HCT116 (cell line): ENCODE measurements around the gene ADAM8. TPM values are rescaled to one million over a fixed set of nuclear protein-coding genes. Genes with fewer than 3 reads are reported as not detected.

Source experiments
- ATAC-seq: fragments of 200-7000 bp; cut with Tn5 transposase; 2 replicates; pipeline ENCODE4 v1.9.1; 2020; ENCODE audit warnings: mild to moderate bottlenecking, moderate library complexity
- BruUV-seq: library from RNA; stranded (reverse); fragments of 400-500 nt; replicated peaks from 2 replicates; lab custom pipeline; 2021; lab: Mats Ljungman, UMichigan
- CTCF ChIA-PET: fragments of 300-600 bp; sonication (Branson Sonifier 250); formaldehyde crosslinking; loops from one replicate; lab custom pipeline; 2021; ENCODE audit warnings: antibody characterized with exemption; lab: Charles Lee
- POLR2A ChIA-PET: fragments of 300-600, 350-600 bp; sonication (Branson Sonifier 250); formaldehyde crosslinking; loops from one replicate; lab custom pipeline; 2021; ENCODE audit warnings: antibody characterized with exemption; lab: Charles Lee
- RAD21 ChIA-PET, 2 experiments: fragments of 300-600 bp; sonication (Branson Sonifier 250); formaldehyde crosslinking; loops; one replicate each; lab custom pipeline; 2023; ENCODE audit warnings: low total read pairs in 2 of 2; ENCODE audit not compliant: uncharacterized antibody in 2 of 2, unreplicated experiment in 2 of 2, low non-redundant PET in 1 of 2; lab: Charles Lee
- DNase-seq: peaks from one replicate; pipeline ENCODE4 v3.0.0-alpha.2; 2010; ENCODE audit warnings: low read depth, low spot score
- H2AFZ ChIP-seq: fragments of 200-600 bp; shearing (Covaris generic), sonication (generic); 2 replicates; pipeline ENCODE4 v1.6.1; 2017; ENCODE audit warnings: low read depth, mixed run types, mixed read lengths, antibody characterized with exemption, low read length; ENCODE audit not compliant: poor library complexity, severe bottlenecking
- H3K27ac ChIP-seq: 2 replicates; pipeline ENCODE4 v1.5.1; 2012; ENCODE audit warnings: low read depth, low read length
- H3K27me3 ChIP-seq: fragments of 200-600 bp; sonication (generic); 2 replicates; pipeline ENCODE4 v1.6.1; 2016; ENCODE audit warnings: mixed run types, low read length, mixed read lengths; ENCODE audit not compliant: insufficient read depth
- H3K36me3 ChIP-seq, 2 experiments: fragments of 200-500 bp in 1 of 2; fragments of 200-600 bp in 1 of 2; sonication (Bioruptor generic) in 1 of 2; sonication (generic) in 1 of 2; 2 replicates each; pipeline versions ENCODE4 v1.5.1 to v1.6.1; 2014 to 2016; ENCODE audit warnings: low read length in 2 of 2, inconsistent platforms in 1 of 2, mixed read lengths in 1 of 2, mixed run types in 1 of 2; ENCODE audit not compliant: insufficient read depth in 2 of 2, control insufficient read depth in 1 of 2
- H3K4me1 ChIP-seq, 2 experiments: fragments of 200-600 bp in 1 of 2; sonication (generic) in 1 of 2; 2 replicates each; pipeline versions ENCODE4 v1.5.1 to v1.6.1; 2012 to 2017; ENCODE audit warnings: low read length in 2 of 2, inconsistent platforms in 1 of 2, mild to moderate bottlenecking in 1 of 2, mixed read lengths in 1 of 2, mixed run types in 1 of 2, moderate library complexity in 1 of 2; ENCODE audit not compliant: insufficient read depth in 2 of 2, control insufficient read depth in 1 of 2
- H3K4me2 ChIP-seq: fragments of 200-600 bp; sonication (generic); 2 replicates; pipeline ENCODE4 v1.6.1; 2017; ENCODE audit warnings: mixed run types, low read length, mixed read lengths
- H3K4me3 ChIP-seq, 2 experiments: fragments of 200-600 bp in 1 of 2; sonication (generic) in 1 of 2; replicated peaks in 1 of 2; 2 replicates each; pipeline ENCODE4 v1.5.1; 2011 to 2016; ENCODE audit warnings: low read length in 2 of 2, control low read depth in 1 of 2, low read depth in 1 of 2, mild to moderate bottlenecking in 1 of 2, mixed read lengths in 1 of 2, mixed run types in 1 of 2
- H3K79me2 ChIP-seq: fragments of 200-600 bp; sonication (generic); 2 replicates; pipeline ENCODE4 v1.6.1; 2017; ENCODE audit warnings: mild to moderate bottlenecking, mixed run types, low read length, moderate library complexity, mixed read lengths; ENCODE audit not compliant: insufficient read depth
- H3K9ac ChIP-seq: fragments of 200-600 bp; sonication (generic); 2 replicates; pipeline ENCODE4 v1.6.1; 2016; ENCODE audit warnings: low read length, mixed read lengths
- H3K9me2 ChIP-seq: fragments of 200-600 bp; sonication (generic), shearing (Covaris generic); 2 replicates; pipeline ENCODE4 v1.6.1; 2017; ENCODE audit warnings: mixed run types, mild to moderate bottlenecking, moderate library complexity; ENCODE audit not compliant: insufficient read depth
- H3K9me3 ChIP-seq, 2 experiments: fragments of 200-500 bp in 1 of 2; fragments of 200-600 bp in 1 of 2; sonication (Bioruptor generic) in 1 of 2; sonication (generic) in 1 of 2; 2 replicates each; pipeline ENCODE4 v1.6.1; 2014 to 2017; ENCODE audit warnings: low read length in 2 of 2, mixed read lengths in 2 of 2, inconsistent platforms in 1 of 2, low read depth in 1 of 2, mild to moderate bottlenecking in 1 of 2, mixed run types in 1 of 2, moderate library complexity in 1 of 2; ENCODE audit not compliant: control insufficient read depth in 1 of 2, insufficient read depth in 1 of 2
- H4K20me1 ChIP-seq: fragments of 200-600 bp; sonication (generic), shearing (Covaris generic); 2 replicates; pipeline ENCODE4 v1.6.1; 2017; ENCODE audit warnings: mixed run types, mild to moderate bottlenecking, moderate library complexity; ENCODE audit not compliant: insufficient read depth
- POLR2A ChIP-seq: IDR thresholded peaks from 2 replicates; pipeline ENCODE4 v1.7.0; 2011; ENCODE audit warnings: borderline replicate concordance; ENCODE audit not compliant: insufficient read depth, insufficient read length; ENCODE audit errors: extremely low read depth
- intact Hi-C: fragments of 100-400 bp; cut with micrococcal nuclease; formaldehyde crosslinking; loops from 2 replicates; pipeline ENCODE4 v1.10.0; 2022
- total RNA-seq: library from RNA; stranded (reverse); gene quantifications from one replicate; pipeline ENCODE4 v1.2.1, GENCODE V29; 2021; ENCODE audit not compliant: unreplicated experiment
- TF ChIP-seq, protein P1 (sequence below): IDR thresholded peaks from 2 replicates; pipeline ENCODE4 v1.6.1; 2012; ENCODE audit warnings: low read depth
- TF ChIP-seq, protein P2 (sequence below): IDR thresholded peaks from 2 replicates; pipeline ENCODE4 v1.6.1; 2012

ADAM8 gene
- total RNA-seq, 1 experiment from 2014 or later = 4.1 TPM

DNA sequence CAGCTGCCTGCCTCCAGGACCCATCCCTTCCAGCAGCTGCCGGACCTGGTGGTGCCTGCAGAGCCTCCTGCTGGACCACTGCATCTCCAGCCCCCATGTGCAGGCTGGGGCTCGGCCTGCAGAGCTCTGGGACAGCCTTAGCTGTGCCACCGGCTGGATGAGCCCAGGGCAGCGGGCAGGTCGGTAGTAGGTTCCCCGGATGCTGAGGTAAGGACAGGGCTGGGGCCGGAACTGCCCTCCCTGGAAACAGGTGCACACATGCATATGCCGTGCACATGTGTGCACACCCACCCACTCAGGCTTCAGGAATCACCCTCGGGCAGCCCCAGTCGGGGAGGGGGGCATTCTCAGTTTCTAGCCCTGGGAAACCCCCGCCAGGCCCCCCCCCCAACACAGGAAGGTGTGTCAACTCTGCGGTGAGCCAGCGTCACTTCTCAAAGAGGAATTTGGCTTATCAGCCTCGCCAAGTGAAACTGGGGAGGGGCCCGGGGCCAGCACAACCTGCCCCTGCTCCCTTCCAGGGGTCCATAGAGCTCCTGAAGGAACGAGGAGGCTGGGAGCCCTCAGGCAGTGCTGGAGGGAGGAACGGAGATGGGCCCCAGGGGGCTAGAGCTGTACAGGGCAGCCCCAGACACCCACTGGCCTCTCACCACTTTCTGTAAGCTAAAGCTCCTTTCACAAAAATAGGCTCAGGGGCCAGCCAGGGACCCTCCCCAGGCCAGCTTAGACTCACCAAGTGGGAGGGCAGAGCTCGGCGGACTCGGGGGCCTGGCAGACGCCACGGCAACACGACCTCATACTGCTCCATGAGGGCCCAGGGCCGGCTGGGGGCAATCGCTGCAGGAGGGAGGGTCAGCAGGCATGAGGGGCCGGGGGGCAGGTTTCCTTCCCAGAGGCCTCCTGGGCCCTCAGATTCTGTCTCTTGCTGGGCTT is 1.7 kb downstream of the ADAM8 start:
- H3K4me2 ChIP-seq = no peak overlapping the region
- intact Hi-C loops = no loop called here
- no peaks in the 10 kb centered on the region for H3K9me2 ChIP-seq
- H3K9ac ChIP-seq = no peak overlapping the region
- H3K4me3 ChIP-seq = no peak overlapping the region
- no peaks in the 10 kb centered on the region for H3K79me2 ChIP-seq
- no peak overlapping the region for H3K27ac ChIP-seq
- BruUV-seq = no TSS peak
- H3K9me3 ChIP-seq = no peaks in the 10 kb centered on the region
- H3K36me3 ChIP-seq = no peaks in the 10 kb centered on the region
- TF ChIP-seq, protein P1, sequence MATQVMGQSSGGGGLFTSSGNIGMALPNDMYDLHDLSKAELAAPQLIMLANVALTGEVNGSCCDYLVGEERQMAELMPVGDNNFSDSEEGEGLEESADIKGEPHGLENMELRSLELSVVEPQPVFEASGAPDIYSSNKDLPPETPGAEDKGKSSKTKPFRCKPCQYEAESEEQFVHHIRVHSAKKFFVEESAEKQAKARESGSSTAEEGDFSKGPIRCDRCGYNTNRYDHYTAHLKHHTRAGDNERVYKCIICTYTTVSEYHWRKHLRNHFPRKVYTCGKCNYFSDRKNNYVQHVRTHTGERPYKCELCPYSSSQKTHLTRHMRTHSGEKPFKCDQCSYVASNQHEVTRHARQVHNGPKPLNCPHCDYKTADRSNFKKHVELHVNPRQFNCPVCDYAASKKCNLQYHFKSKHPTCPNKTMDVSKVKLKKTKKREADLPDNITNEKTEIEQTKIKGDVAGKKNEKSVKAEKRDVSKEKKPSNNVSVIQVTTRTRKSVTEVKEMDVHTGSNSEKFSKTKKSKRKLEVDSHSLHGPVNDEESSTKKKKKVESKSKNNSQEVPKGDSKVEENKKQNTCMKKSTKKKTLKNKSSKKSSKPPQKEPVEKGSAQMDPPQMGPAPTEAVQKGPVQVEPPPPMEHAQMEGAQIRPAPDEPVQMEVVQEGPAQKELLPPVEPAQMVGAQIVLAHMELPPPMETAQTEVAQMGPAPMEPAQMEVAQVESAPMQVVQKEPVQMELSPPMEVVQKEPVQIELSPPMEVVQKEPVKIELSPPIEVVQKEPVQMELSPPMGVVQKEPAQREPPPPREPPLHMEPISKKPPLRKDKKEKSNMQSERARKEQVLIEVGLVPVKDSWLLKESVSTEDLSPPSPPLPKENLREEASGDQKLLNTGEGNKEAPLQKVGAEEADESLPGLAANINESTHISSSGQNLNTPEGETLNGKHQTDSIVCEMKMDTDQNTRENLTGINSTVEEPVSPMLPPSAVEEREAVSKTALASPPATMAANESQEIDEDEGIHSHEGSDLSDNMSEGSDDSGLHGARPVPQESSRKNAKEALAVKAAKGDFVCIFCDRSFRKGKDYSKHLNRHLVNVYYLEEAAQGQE = no peak
- TF ChIP-seq, protein P2, sequence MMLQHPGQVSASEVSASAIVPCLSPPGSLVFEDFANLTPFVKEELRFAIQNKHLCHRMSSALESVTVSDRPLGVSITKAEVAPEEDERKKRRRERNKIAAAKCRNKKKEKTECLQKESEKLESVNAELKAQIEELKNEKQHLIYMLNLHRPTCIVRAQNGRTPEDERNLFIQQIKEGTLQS = no peak
- TF ChIP-seq POLR2A = no peak
- DNase-seq = no peak
- POLR2A ChIA-PET = no interaction called here
- no peaks in the 10 kb centered on the region for H3K4me1 ChIP-seq
- H2AFZ ChIP-seq = no peak overlapping the region
- ATAC-seq = no peak
- RAD21 ChIA-PET = no interaction called here
- no peaks in the 10 kb centered on the region for H4K20me1 ChIP-seq
- CTCF ChIA-PET = no interaction called here
- H3K27me3 ChIP-seq = no peaks in the 10 kb centered on the region
